GM18868 (cell line): Measurements from ENCODE around the gene PDE3A.

ENCODE experiments used
- ATAC-seq: cut with Tn5 transposase; IDR thresholded peaks from one replicate; pipeline ENCODE4 v1.9.1; 2021; ENCODE audit warnings: mild to moderate bottlenecking, moderate library complexity; ENCODE audit not compliant: unreplicated experiment

Gene PDE3A

GRCh38 chr12:20453756-20454310 lies 85.5 kb downstream of the PDE3A start:
- ATAC-seq = no peak

GRCh38 chr12:20455001-20455706 lies 86.8 kb downstream of the PDE3A start:
- ATAC-seq = no peak

DNA sequence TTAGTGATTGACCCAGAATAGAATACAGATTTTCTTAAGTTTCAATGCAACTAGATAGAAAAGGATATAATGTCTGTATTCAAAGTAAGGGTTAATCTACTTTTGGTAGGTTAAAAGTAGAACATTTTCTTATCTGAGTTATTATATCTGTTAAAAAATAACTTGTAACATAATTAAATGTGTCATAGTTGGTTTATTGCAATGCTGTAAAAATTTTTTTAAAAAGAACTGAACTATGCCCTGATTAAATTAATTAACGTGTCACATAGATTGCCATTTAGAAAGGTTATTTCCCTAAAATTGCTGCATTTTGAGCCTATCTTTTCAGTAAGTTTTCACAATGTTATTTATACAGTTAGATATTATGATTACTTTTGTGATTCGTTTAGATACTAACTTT lies 89.2 kb downstream of the PDE3A start:
- ATAC-seq = no peak

DNA sequence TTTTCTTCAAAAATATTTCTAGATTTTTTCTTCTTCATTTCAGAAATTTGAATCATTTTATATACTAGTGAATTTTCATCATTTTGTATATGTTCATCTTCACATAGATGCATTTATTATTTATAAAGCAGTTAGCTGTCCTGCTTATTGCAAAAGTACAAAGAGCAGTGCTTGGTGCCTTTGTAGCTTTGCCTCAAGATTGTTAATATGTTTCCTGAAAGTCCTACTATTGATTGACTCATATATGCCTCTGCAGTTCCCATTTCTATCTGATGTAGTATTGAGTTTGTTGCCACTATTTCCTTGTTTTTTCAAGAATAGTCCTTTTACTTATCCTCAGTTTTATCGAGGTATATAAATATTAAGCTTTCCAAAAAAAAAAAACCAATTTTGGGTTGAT lies 89.7 kb downstream of the PDE3A start:
- ATAC-seq = no peak

DNA sequence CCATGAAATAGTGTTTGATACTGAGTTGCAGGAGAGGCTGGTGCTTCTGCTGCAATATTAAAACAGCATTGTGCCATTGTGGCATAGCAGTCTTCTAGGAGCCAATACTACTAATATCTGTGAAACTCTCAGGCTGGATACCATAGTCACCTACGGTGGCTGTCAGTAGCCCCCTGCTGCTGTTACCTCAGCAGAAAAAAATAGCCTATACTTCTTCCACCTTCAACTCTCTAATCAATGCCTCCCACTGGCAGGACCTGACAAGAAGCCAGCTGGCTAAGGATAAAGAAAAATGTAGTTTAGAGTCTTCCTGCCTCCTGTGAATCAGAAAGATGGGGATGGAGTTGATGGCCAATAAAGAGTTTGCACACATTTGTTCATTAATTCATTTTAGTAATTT lies 91.6 kb downstream of the PDE3A start:
- ATAC-seq = no peak

DNA sequence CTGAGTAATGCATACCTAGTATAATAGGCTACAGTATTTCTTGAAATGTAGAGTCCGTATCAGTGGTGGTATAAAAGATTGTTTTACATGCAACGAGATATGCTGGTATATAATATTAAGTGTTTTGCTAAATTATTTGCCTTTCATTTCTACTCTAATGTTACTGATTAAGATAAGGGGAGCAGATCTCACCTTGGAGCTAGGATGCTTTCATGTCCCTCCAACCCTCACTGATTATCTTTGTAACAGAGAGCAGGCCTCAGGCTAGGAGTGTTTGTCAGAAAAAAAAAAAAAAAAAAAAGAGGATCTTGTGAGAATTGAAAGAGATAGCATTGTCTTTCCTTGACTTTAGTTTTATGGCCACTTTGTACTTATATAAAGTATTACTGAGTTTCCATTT lies 92.6 kb downstream of the PDE3A start:
- no peak for ATAC-seq

DNA sequence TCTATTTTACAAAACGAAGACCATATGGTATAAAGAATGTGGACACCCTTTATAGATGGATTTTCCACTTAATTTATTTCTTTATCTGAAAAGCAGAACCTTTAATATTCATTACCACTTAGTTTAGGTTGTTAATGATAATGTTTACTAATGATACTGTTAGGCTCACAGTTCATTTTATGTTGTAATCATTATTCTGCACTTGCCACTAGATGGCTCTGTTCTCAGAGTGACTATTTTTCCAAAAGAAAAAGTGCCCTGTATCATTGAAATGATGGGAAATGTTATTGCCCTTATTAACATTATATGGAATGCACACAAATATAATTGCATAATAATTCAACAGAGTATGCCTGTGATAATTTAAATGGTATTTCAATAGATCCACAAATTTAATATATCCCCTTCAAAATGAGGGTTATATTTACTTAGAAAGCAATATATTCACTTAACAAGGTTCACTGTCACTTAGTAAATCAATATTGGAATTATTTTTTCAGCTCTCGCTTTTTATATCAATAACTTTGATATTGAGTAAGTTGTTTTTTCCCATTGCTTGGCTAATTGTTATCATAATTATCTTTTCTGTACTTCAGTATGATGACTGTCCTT lies 95.7 kb downstream of the PDE3A start:
- no peak for ATAC-seq

DNA sequence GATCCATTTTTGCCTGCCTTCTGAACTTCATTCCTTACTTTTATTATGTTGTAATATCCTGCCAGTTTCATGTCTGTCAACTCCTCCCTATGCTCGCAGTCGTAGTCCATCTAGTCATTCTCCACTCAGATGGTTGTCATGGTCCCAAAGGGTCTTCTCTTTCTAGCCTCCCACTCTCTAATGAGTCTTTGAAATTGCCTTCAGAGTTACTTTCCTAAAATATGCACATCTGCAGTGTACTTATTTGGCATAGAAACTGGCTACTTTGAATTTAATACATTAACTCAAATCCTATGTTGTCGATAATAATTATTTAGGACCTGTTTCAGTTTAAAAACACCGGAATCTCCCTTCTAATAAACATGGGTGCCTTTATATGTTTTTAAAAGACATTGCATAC lies 101.0 kb downstream of the PDE3A start:
- ATAC-seq = no peak

- no peak for ATAC-seq
Observed at GRCh38 chr12:20469756-20470155, 101.4 kb downstream of the PDE3A start.

- no peak for ATAC-seq
Observed at GRCh38 chr12:20472102-20472782, 103.9 kb downstream of the PDE3A start.

- ATAC-seq = no peak
Observed at GRCh38 chr12:20473133-20473532, 104.8 kb downstream of the PDE3A start.

GRCh38 chr12:20474016-20474415 lies 105.7 kb downstream of the PDE3A start:
- ATAC-seq = no peak

- ATAC-seq = no peak
Observed at GRCh38 chr12:20474443-20474842, 106.1 kb downstream of the PDE3A start.

DNA sequence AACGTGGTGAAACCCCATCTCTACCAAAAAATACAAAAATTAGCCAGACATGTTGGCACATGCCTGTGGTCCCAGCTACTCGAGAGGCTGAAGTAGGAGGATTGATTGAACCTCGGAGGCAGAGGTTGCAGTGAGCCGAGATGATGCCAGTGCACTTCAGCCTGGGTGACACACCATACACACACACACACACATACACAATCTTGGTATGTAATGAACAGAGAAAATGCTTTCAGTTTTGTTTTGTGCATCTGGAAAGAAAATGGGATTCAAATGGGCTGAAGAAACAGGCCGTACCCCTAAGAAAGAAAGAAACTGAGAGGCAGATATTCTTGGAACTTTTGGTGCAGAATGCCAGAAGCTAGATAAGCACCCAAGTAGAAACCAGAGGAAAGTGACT lies 107.2 kb downstream of the PDE3A start:
- ATAC-seq = no peak

- ATAC-seq = no peak
Observed at GRCh38 chr12:20476551-20476950, 108.2 kb downstream of the PDE3A start.

GRCh38 chr12:20477255-20477654 lies 108.9 kb downstream of the PDE3A start:
- no peak for ATAC-seq

- ATAC-seq = no peak
Observed at GRCh38 chr12:20477672-20478071, 109.3 kb downstream of the PDE3A start.

- ATAC-seq = no peak
Observed at GRCh38 chr12:20482491-20483054, 114.2 kb downstream of the PDE3A start.

GRCh38 chr12:20483776-20484175 lies 115.4 kb downstream of the PDE3A start:
- no peak for ATAC-seq

- no peak for ATAC-seq
Observed at GRCh38 chr12:20486233-20486632, 117.9 kb downstream of the PDE3A start.

- ATAC-seq = no peak
Observed at GRCh38 chr12:20487519-20487918, 119.2 kb downstream of the PDE3A start.

GRCh38 chr12:20489645-20490044 lies 121.3 kb downstream of the PDE3A start:
- ATAC-seq = no peak
